Osteocyte (in vitro differentiated cells): ENCODE data around the gene LRG1. TPM values are rescaled to one million over a fixed set of nuclear protein-coding genes. Genes with fewer than 3 reads are reported as not detected.

ENCODE experiments used
- DNase-seq: peaks from one replicate; pipeline ENCODE4 v3.0.0; 2021; ENCODE audit warnings: mixed read lengths; ENCODE audit not compliant: unreplicated experiment; ENCODE audit errors: extremely low spot score
- H3K27ac Mint-ChIP-seq: one replicate; pipeline ENCODE4 v1.8.0; 2021; ENCODE audit warnings: mild to moderate bottlenecking, mixed read lengths; ENCODE audit not compliant: unreplicated experiment
- H3K27me3 Mint-ChIP-seq: one replicate; pipeline ENCODE4 v1.8.0; 2021; ENCODE audit warnings: mixed read lengths; ENCODE audit not compliant: unreplicated experiment
- H3K36me3 Mint-ChIP-seq: one replicate; pipeline ENCODE4 v1.8.0; 2021; ENCODE audit warnings: mixed read lengths; ENCODE audit not compliant: unreplicated experiment
- H3K4me1 Mint-ChIP-seq: one replicate; pipeline ENCODE4 v1.8.0; 2021; ENCODE audit warnings: mixed read lengths; ENCODE audit not compliant: unreplicated experiment
- H3K4me3 Mint-ChIP-seq: one replicate; pipeline ENCODE4 v1.8.0; 2021; ENCODE audit warnings: mild to moderate bottlenecking, moderate library complexity, mixed read lengths; ENCODE audit not compliant: unreplicated experiment
- H3K9me3 Mint-ChIP-seq: one replicate; pipeline ENCODE4 v1.8.0; 2021; ENCODE audit warnings: mixed read lengths; ENCODE audit not compliant: unreplicated experiment
- long read RNA-seq: library from polyadenylated mRNA; unstranded; transcript quantifications from one replicate; pipeline ENCODE4 v2.0.0, GENCODE V29; 2021
- total RNA-seq: library from RNA; stranded (reverse); gene quantifications from 2 replicates; pipeline ENCODE4 v1.2.1, GENCODE V29; 2021
- TF ChIP-seq, protein P1 (sequence below): fragments of 200-600 bp; sonication (generic); IDR thresholded peaks from 2 replicates; pipeline ENCODE4 v1.5.0; 2021; ENCODE audit warnings: antibody characterized with exemption, mild to moderate bottlenecking, moderate library complexity

Gene LRG1, protein sequence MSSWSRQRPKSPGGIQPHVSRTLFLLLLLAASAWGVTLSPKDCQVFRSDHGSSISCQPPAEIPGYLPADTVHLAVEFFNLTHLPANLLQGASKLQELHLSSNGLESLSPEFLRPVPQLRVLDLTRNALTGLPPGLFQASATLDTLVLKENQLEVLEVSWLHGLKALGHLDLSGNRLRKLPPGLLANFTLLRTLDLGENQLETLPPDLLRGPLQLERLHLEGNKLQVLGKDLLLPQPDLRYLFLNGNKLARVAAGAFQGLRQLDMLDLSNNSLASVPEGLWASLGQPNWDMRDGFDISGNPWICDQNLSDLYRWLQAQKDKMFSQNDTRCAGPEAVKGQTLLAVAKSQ
- total RNA-seq = not detected in 2 replicates
- long read RNA-seq = 0 reads

DNA sequence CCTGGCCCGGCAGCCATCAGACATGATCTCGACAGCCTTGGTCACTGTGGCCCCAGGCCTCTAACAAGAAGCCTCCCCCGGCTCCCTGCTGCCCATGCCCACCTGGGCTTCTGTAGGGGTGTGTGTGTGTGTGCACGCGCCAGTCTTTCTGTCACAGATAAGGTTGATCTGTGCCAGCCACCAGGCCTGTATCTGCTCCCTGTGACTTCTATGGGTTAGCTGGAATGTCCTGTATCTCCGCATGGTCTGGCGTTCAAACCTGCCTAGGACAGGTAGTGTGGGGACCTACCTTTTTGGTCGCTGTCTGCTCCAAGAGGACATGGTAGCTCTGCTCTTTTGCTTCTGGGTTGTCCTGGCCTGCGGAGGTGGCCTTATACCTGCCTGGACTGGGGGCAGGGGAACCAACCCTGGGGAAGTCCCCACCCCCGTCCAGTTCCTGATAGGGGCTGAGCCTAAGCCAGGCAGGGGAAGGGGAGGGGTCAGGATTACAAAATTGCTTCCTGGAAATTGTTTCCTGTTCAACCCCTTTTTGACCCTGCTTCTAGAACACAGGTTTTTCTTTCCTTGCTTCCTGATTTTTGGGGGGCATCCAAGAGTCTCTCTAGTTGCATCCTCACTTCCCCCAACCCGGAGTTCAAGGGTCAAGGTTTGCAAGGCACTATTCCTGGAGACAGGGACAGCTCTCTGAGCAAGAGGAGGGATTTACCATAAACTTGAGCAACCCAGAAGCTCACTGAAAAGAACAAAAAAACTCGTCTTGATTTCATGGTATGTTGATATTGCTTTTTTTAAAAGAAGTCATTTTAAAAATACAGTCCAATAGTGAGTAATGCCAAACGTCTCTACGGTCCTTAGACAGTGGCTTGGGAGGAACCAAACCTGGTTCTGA is at the start of gene LRG1:
TSS of gene LRG1 (minus strand) at position 344 of the 889 bp plus-strand sequence. CDS start at position 321, 23 bp downstream.
- H3K27me3 Mint-ChIP-seq = peaks cover 22% of the 10 kb centered on the region
- TF ChIP-seq, protein P1, sequence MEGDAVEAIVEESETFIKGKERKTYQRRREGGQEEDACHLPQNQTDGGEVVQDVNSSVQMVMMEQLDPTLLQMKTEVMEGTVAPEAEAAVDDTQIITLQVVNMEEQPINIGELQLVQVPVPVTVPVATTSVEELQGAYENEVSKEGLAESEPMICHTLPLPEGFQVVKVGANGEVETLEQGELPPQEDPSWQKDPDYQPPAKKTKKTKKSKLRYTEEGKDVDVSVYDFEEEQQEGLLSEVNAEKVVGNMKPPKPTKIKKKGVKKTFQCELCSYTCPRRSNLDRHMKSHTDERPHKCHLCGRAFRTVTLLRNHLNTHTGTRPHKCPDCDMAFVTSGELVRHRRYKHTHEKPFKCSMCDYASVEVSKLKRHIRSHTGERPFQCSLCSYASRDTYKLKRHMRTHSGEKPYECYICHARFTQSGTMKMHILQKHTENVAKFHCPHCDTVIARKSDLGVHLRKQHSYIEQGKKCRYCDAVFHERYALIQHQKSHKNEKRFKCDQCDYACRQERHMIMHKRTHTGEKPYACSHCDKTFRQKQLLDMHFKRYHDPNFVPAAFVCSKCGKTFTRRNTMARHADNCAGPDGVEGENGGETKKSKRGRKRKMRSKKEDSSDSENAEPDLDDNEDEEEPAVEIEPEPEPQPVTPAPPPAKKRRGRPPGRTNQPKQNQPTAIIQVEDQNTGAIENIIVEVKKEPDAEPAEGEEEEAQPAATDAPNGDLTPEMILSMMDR = no peak
- no peaks in the 10 kb centered on the region for H3K4me1 Mint-ChIP-seq
- no peak within 1 kb of the TSS for H3K27ac Mint-ChIP-seq
- no peaks in the 10 kb centered on the region for H3K9me3 Mint-ChIP-seq
- no peaks in the 10 kb centered on the region for H3K36me3 Mint-ChIP-seq
- DNase-seq = no peak
- H3K4me3 Mint-ChIP-seq = no peak within 1 kb of the TSS

DNA sequence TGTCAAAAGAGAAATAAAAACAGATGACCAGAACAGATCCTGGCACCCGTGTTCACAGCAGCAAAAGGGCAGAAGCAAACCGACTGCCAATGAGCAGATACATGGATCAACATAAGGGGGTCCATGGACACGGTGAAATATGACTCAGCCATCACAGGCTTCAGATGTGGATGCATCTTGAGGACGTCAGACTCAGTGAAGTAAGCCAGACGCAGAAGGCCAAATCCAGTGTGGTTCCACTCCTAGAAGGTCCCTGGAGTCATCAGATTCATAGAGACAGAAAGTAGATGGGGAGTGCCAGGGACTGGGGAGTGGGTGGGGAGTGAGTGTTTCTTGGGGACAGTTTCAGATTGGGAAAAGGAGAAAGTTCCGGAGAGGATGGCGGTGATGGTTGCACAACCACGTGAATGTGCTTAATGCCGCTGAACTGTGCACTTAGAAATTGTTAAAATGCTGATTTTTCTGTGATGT is 48.5 kb upstream of the LRG1 start:
- TF ChIP-seq, protein P1 = no peak
- Mint-ChIP-seq H3K27ac (no peak overlapping the region), H3K36me3 (no peaks in the 10 kb centered on the region), H3K4me3 (no peak overlapping the region), H3K4me1 (peaks cover 5% of the 10 kb centered on the region), H3K9me3 (no peaks in the 10 kb centered on the region), H3K27me3 (peaks cover 28% of the 10 kb centered on the region)
- DNase-seq = no peak

DNA sequence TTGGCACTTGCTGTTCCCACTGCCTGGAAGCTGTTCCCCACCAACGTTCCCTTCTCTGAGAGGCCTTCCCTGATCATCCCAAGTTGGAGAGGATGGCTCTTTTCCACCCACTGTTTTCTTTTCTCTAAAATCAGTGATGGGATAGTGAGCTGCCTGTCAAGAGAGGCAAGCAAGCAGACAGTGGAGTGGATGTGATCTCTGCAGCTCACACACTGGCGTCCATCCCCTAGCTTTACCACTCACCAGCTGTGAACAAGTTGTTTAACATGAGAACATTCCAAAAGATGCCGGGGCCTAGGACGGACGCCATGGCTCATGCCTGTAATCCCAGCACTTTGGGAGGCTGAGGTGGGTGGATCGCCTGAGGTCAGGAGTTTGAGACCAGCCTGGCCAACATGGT is 47.7 kb upstream of the LRG1 start:
- Mint-ChIP-seq H3K9me3 (no peaks in the 10 kb centered on the region), H3K27me3 (peaks cover 26% of the 10 kb centered on the region), H3K4me1 (peaks cover 5% of the 10 kb centered on the region), H3K4me3 (no peak overlapping the region), H3K36me3 (no peaks in the 10 kb centered on the region), H3K27ac (no peak overlapping the region)
- no peak for DNase-seq
- TF ChIP-seq, protein P1 = no peak

DNA sequence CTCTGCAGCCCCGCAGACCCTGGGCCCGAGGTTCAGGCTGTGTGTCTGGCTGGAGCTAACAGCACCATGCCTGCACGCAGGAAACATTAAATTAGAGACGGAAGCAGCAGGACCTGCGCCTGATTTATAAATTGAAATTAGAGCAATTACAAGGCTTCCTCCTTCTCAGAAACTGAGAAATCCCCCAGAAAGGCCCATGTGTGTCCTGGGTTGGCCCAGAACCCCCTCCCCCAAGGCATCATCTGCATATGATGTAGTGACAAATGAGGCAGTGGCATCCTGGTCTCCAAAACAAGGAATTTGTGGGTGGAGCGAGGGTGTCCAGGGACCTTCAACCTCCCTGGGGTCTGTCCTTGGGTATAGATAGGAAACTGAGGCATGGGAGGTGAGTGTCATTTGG is 46.9 kb upstream of the LRG1 start:
- H3K4me1 Mint-ChIP-seq = peaks cover 10% of the 10 kb centered on the region
- peaks cover 29% of the 10 kb centered on the region for H3K27me3 Mint-ChIP-seq
- H3K4me3 Mint-ChIP-seq = no peak overlapping the region
- no peaks in the 10 kb centered on the region for H3K9me3 Mint-ChIP-seq
- H3K27ac Mint-ChIP-seq = no peak overlapping the region
- TF ChIP-seq, protein P1 = no peak
- no peak for DNase-seq
- H3K36me3 Mint-ChIP-seq = no peaks in the 10 kb centered on the region

DNA sequence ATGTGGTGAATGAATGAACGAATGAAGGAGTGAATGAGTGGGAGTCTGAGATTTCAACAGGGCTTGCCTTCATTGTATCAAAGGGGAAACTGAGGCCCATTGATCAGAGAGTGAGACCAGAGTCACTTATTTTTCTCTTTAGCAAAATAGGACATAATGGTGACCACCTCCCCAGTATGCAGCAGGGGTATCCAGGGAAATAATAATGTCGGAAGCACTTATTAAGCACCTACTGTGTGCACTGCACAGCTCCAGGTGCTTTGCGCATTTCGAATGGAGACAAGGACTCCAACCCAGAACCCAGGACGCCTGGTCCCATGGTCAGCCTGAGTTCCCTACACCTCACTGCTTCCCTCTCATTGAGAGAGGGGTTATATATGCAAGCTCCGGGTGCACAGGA is 46.4 kb upstream of the LRG1 start:
- H3K9me3 Mint-ChIP-seq = no peaks in the 10 kb centered on the region
- H3K27ac Mint-ChIP-seq = no peak overlapping the region
- TF ChIP-seq, protein P1 = no peak
- H3K27me3 Mint-ChIP-seq = peaks cover 25% of the 10 kb centered on the region
- peak overlapping the region; percentile 18 for H3K4me3 Mint-ChIP-seq
- H3K4me1 Mint-ChIP-seq = peaks cover 10% of the 10 kb centered on the region
- DNase-seq = no peak
- H3K36me3 Mint-ChIP-seq = no peaks in the 10 kb centered on the region
